Measurements from ENCODE around the gene NAPSA. TPM values are rescaled to one million over a fixed set of nuclear protein-coding genes. Genes with fewer than 3 reads are reported as not detected.
A peak's percentile ranks its signal among the peaks of the same experiment; 100 is the strongest.

NAPSA gene
- total RNA-seq, 2 donors from 2014 or later, result not detected

GRCh38 chr19:50371914-50372475 lies 6.6 kb upstream of the NAPSA start:
- no peak overlapping the region for H3K4me3 ChIP-seq
- no peak for TF ChIP-seq CTCF (IDR thresholded peaks at IDR 0.05)
- ATAC-seq (ENCODE audit: insufficient number of reproducible peaks, low FRiP score, low read depth), result no peak

GRCh38 chr19:50368649-50369570 lies 3.5 kb upstream of the NAPSA start:
- peak; percentile 85 for ATAC-seq (ENCODE audit: insufficient number of reproducible peaks, low FRiP score, low read depth)
- H3K4me3 ChIP-seq, result peak overlapping the region; percentile 75
- peak; percentile 85 for TF ChIP-seq CTCF (IDR thresholded peaks at IDR 0.05)

More at GRCh38 chr19:50371914-50372475, 6.6 kb upstream of the NAPSA start:
- no peaks in the 10 kb centered on the region for H3K36me3 ChIP-seq
- DNase-seq (ENCODE audit: low spot score), result no peak
- no peak overlapping the region for H3K27ac ChIP-seq
- H3K27me3 ChIP-seq (replicated peaks; ENCODE audit: insufficient read depth), result no peaks in the 10 kb centered on the region
- H3K4me1 ChIP-seq (ENCODE audit: control insufficient read depth in 1 of 2, low read depth in 2 of 2), result peaks cover 6 to 10% of the 10 kb centered on the region in 2 donors
- no peaks in the 10 kb centered on the region for H3K9me3 ChIP-seq

GRCh38 chr19:50362656-50363424 lies 2.6 kb downstream of the NAPSA start:
- Histone ChIP-seq H3K4me3 (no peak overlapping the region), H3K9me3 (no peaks in the 10 kb centered on the region), H3K27ac (no peak overlapping the region), H3K4me1 (ENCODE audit: control insufficient read depth in 1 of 2, low read depth in 2 of 2) (peaks cover 0 to 4% of the 10 kb centered on the region in 2 donors), H3K36me3 (no peaks in the 10 kb centered on the region), H3K27me3 (replicated peaks; ENCODE audit: insufficient read depth) (no peaks in the 10 kb centered on the region)
- ATAC-seq (ENCODE audit: insufficient number of reproducible peaks, low FRiP score, low read depth) (no peak), DNase-seq (ENCODE audit: low spot score) (no peak)
- no peak for TF ChIP-seq CTCF (IDR thresholded peaks at IDR 0.05)

More at GRCh38 chr19:50368649-50369570, 3.5 kb upstream of the NAPSA start:
- Histone ChIP-seq H3K27me3 (replicated peaks; ENCODE audit: insufficient read depth) (no peaks in the 10 kb centered on the region), H3K9me3 (no peaks in the 10 kb centered on the region), H3K36me3 (no peaks in the 10 kb centered on the region), H3K4me1 (ENCODE audit: control insufficient read depth in 1 of 2, low read depth in 2 of 2) (peaks cover 0 to 5% of the 10 kb centered on the region in 2 donors), H3K27ac (peak overlapping the region; percentile 54 to 68)
- peak; percentile 51 for DNase-seq (ENCODE audit: low spot score)

GRCh38 chr19:50362030-50362412 lies 3.4 kb downstream of the NAPSA start:
- Histone ChIP-seq H3K27me3 (replicated peaks; ENCODE audit: insufficient read depth) (no peaks in the 10 kb centered on the region), H3K27ac (no peak overlapping the region), H3K9me3 (no peaks in the 10 kb centered on the region), H3K4me1 (ENCODE audit: control insufficient read depth in 1 of 2, low read depth in 2 of 2) (peaks cover 0 to 4% of the 10 kb centered on the region in 2 donors), H3K36me3 (no peaks in the 10 kb centered on the region), H3K4me3 (no peak overlapping the region)
- DNase-seq (ENCODE audit: low spot score) (no peak), ATAC-seq (ENCODE audit: insufficient number of reproducible peaks, low FRiP score, low read depth) (no peak)
- TF ChIP-seq CTCF (IDR thresholded peaks at IDR 0.05), result no peak

All from thoracic aorta (tissue), 2 donors.